ENCODE measurements around the gene STK24. TPM values are rescaled to one million over a fixed set of nuclear protein-coding genes. Genes with fewer than 3 reads are reported as not detected.
A peak's percentile ranks its signal among the peaks of the same experiment; 100 is the strongest.

The STK24 gene
- polyA plus RNA-seq, 3 donors: 14.2 to 59.8 (median 28.9) TPM

- Mint-ChIP-seq H3K36me3 (peaks cover 33 to 34% of the 10 kb centered on the region in 2 donors), H3K4me3 (no peak overlapping the region), H3K4me1 (peaks cover 25% of the 10 kb centered on the region), H3K9me3 (no peaks in the 10 kb centered on the region), H3K27me3 (ENCODE audit: low read depth in 3 of 3) (peaks cover 0 to 1% (median 0%) of the 10 kb centered on the region in 3 donors), H3K27ac (peak overlapping the region in 4 of 7 donors; percentile 14 to 59 (median 38))
- DNase-seq: no peak
- Histone ChIP-seq H3K27ac (ENCODE audit: low read depth in 1 of 2, low read length in 2 of 2) (no peak overlapping the region), H3K4me3 (replicated peaks in 1 of 3; ENCODE audit: low read depth in 2 of 3, low read length in 3 of 3) (no peak overlapping the region), H3K4me2 (replicated peaks; ENCODE audit: extremely low read depth, low read length, poor library complexity, severe bottlenecking) (no peak overlapping the region), H3K9me3 (replicated peaks in 1 of 2; ENCODE audit: control insufficient read depth in 1 of 2, insufficient read depth in 1 of 2, low read length in 2 of 2) (no peaks in the 10 kb centered on the region), H3K36me3 (replicated peaks in 1 of 2; ENCODE audit: control insufficient read depth in 1 of 2, insufficient read depth in 2 of 2, low read length in 2 of 2) (peaks cover 6 to 20% of the 10 kb centered on the region in 2 donors), H4K20me1 (ENCODE audit: insufficient read depth, low read length) (peaks cover 99% of the 10 kb centered on the region), H3K79me2 (ENCODE audit: insufficient read depth, low read length) (peaks cover 98% of the 10 kb centered on the region), H2AFZ (ENCODE audit: insufficient read depth, low read depth, low read length, poor library complexity, severe bottlenecking) (no peak overlapping the region), H3K4me1 (ENCODE audit: control insufficient read depth in 1 of 2, insufficient read depth in 2 of 2, low read length in 2 of 2) (peaks cover 7 to 9% of the 10 kb centered on the region in 2 donors), H3K9ac (ENCODE audit: insufficient read depth, low read length, poor library complexity, severe bottlenecking) (no peak overlapping the region), H3K27me3 (ENCODE audit: control insufficient read depth in 2 of 2, insufficient read depth in 2 of 2, low read length in 2 of 2) (no peaks in the 10 kb centered on the region)
- 100% methylated on average over 3 of the region's 14 CpGs for WGBS (ENCODE audit: insufficient coverage)
- TF ChIP-seq, protein P1, sequence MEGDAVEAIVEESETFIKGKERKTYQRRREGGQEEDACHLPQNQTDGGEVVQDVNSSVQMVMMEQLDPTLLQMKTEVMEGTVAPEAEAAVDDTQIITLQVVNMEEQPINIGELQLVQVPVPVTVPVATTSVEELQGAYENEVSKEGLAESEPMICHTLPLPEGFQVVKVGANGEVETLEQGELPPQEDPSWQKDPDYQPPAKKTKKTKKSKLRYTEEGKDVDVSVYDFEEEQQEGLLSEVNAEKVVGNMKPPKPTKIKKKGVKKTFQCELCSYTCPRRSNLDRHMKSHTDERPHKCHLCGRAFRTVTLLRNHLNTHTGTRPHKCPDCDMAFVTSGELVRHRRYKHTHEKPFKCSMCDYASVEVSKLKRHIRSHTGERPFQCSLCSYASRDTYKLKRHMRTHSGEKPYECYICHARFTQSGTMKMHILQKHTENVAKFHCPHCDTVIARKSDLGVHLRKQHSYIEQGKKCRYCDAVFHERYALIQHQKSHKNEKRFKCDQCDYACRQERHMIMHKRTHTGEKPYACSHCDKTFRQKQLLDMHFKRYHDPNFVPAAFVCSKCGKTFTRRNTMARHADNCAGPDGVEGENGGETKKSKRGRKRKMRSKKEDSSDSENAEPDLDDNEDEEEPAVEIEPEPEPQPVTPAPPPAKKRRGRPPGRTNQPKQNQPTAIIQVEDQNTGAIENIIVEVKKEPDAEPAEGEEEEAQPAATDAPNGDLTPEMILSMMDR (IDR thresholded peaks at IDR 0.05): no peak
- intact Hi-C loops (cut with micrococcal nuclease): no loop called here
Observed at GRCh38 chr13:98536729-98537128, 40.2 kb downstream of the STK24 start.

DNA sequence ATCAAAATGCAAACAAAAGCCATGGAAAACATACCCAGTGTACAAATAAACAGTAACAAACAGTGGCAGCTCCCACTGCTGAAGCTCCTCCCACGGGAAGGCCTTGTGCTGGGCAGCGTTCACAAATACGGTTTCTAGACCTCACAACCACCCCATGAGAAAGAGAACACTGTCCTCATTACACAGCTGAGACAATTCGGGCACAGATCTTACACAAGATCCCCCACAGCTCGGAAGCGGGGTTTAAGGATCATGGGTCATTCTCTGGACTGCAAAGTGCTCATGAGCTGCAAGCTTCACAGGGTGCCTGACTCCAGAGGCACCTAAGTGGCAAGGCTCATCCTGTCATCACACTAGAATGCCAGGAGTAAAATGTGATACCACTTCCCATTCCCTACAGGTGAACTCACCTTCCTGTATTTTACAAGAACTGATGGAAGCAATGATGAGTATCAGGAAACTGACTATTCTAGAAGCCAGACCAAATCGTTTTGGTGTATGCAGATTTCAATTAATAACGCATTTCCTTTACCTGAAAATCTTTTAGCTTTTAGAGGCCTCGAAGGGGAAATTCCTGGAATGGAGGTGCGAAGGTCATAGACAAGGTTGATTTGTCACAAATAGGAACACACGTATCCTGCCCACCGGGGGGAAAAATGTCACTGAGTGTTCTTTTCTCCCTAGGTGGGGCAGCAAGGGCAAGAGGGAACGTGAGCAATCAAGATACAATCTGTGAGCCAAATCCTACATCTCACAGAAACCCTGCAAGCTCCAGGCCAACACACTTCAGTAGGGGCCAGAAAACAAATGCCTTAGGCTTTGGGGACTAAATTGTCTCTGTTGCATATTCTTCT, 41.2 kb downstream of the STK24 start:
- H3K27me3 ChIP-seq (ENCODE audit: control insufficient read depth in 2 of 2, insufficient read depth in 2 of 2, low read length in 2 of 2): no peaks in the 10 kb centered on the region
- H3K4me3 ChIP-seq (replicated peaks in 1 of 3; ENCODE audit: low read depth in 2 of 3, low read length in 3 of 3): no peak overlapping the region
- TF ChIP-seq, protein P1 (IDR thresholded peaks at IDR 0.05): no peak
- H3K4me3 Mint-ChIP-seq: no peak overlapping the region
- no peaks in the 10 kb centered on the region for H3K9me3 Mint-ChIP-seq
- H4K20me1 ChIP-seq (ENCODE audit: insufficient read depth, low read length): peaks cover 99% of the 10 kb centered on the region
- intact Hi-C loops (cut with micrococcal nuclease): no loop called here
- peak overlapping the region in 4 of 7 donors; percentile 57 to 84 (median 77) for H3K27ac Mint-ChIP-seq
- DNase-seq: no peak
- no peak overlapping the region for H3K9ac ChIP-seq (ENCODE audit: insufficient read depth, low read length, poor library complexity, severe bottlenecking)
- H3K36me3 ChIP-seq (replicated peaks in 1 of 2; ENCODE audit: control insufficient read depth in 1 of 2, insufficient read depth in 2 of 2, low read length in 2 of 2): peaks cover 6 to 20% of the 10 kb centered on the region in 2 donors
- no peaks in the 10 kb centered on the region for H3K9me3 ChIP-seq (replicated peaks in 1 of 2; ENCODE audit: control insufficient read depth in 1 of 2, insufficient read depth in 1 of 2, low read length in 2 of 2)
- 86% methylated on average over 6 of the region's 13 CpGs for WGBS (ENCODE audit: insufficient coverage)
- H3K4me1 Mint-ChIP-seq: peaks cover 18% of the 10 kb centered on the region
- no peak overlapping the region for H2AFZ ChIP-seq (ENCODE audit: insufficient read depth, low read depth, low read length, poor library complexity, severe bottlenecking)
- peaks cover 33 to 34% of the 10 kb centered on the region in 2 donors for H3K36me3 Mint-ChIP-seq
- no peak overlapping the region for H3K27ac ChIP-seq (ENCODE audit: low read depth in 1 of 2, low read length in 2 of 2)
- no peak overlapping the region for H3K4me2 ChIP-seq (replicated peaks; ENCODE audit: extremely low read depth, low read length, poor library complexity, severe bottlenecking)
- H3K4me1 ChIP-seq (ENCODE audit: control insufficient read depth in 1 of 2, insufficient read depth in 2 of 2, low read length in 2 of 2): no peaks in the 10 kb centered on the region
- peaks cover 0 to 3% (median 1%) of the 10 kb centered on the region in 3 donors for H3K27me3 Mint-ChIP-seq (ENCODE audit: low read depth in 3 of 3)
- H3K79me2 ChIP-seq (ENCODE audit: insufficient read depth, low read length): peaks cover 98% of the 10 kb centered on the region
